Smooth muscle cell of the pulmonary artery (primary cell): ENCODE measurements around the gene NKX2-4. TPM values are rescaled to one million over a fixed set of nuclear protein-coding genes. Genes with fewer than 3 reads are reported as not detected.

Experiments
- total RNA-seq: library from RNA; depleted of rRNA; stranded (reverse); fragments of >200 nt; gene quantifications from 2 replicates; pipeline ENCODE4 v1.2.3, GENCODE V29; 2014

The NKX2-4 gene
- not detected in 2 replicates for total RNA-seq

GRCh38 chr20:21397341-21398108 is at the start of gene NKX2-4:
TSS of gene NKX2-4 (minus strand) at chr20:21397526. CDS start at chr20:21397399, 127 bp downstream.

Other genes starting within 250 kb of the NKX2-4 start
- gene XRN2, start 94.2 kb downstream of the NKX2-4 start, total RNA-seq: 73.4 and 74.7 TPM in 2 replicates
- gene NKX2-2, start 116.5 kb upstream of the NKX2-4 start, total RNA-seq: not detected in 2 replicates